Measurements from ENCODE around the gene UTS2B.
"Not testable (repeated sequence)": the region's sequence is repeated elsewhere in the genome, so short reads cannot be mapped to it uniquely, and the experiment has no call there.

UTS2B gene

GRCh38 chr3:191253089-191253799 lies 77.1 kb downstream of the UTS2B start:
- no peaks in the 10 kb centered on the region for H3K9me3 ChIP-seq
- H3K27ac ChIP-seq, result no peak overlapping the region
- peak overlapping the region; percentile 48 for H3K4me2 ChIP-seq
- H4K20me1 ChIP-seq, result no peaks in the 10 kb centered on the region
- H3K27me3 ChIP-seq, result no peaks in the 10 kb centered on the region
- no peak for TF ChIP-seq Cebpa-rat (IDR thresholded peaks at IDR 0.05)
- H3K9ac ChIP-seq, result no peak overlapping the region
- H3K4me1 ChIP-seq, result peaks cover 14% of the 10 kb centered on the region
- H3K4me3 ChIP-seq, result no peak overlapping the region; the same call in 1 of the 2 replicates
- H3K36me3 ChIP-seq, result no peaks in the 10 kb centered on the region

GRCh38 chr3:191246630-191247029 lies 83.7 kb downstream of the UTS2B start:
- Histone ChIP-seq H3K4me3 (no peak overlapping the region), H4K20me1 (no peaks in the 10 kb centered on the region), H3K9ac (no peak overlapping the region), H3K4me2 (no peak overlapping the region; the same call in 1 of the 2 replicates), H3K36me3 (no peaks in the 10 kb centered on the region), H3K9me3 (no peaks in the 10 kb centered on the region), H3K4me1 (peaks cover 14% of the 10 kb centered on the region), H3K27me3 (no peaks in the 10 kb centered on the region), H3K27ac (no peak overlapping the region)
- no peak for TF ChIP-seq Cebpa-rat (IDR thresholded peaks at IDR 0.05)

DNA sequence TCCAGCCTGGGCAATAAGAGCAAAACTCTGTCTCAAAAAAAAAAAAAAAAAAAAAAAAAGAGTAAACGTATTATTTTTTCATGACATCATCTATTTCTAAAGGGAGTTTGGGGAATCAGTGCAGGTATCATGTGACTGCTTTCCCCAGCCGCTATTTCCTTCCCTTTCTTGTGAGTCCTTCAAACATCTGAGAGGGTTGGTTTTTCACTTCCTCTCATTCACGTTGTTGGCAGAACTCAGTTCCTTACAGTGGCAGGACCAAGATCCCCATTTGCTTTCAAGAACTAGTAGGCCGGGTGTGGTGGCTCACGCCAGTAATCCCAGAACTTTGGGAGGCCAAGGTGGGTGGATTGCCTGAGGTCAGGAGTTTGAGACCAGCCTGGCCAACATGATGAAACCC lies 84.3 kb downstream of the UTS2B start:
- H3K27ac ChIP-seq, H3K36me3 ChIP-seq, H3K4me3 ChIP-seq, H3K9me3 ChIP-seq, H3K9ac ChIP-seq, H4K20me1 ChIP-seq, H3K27me3 ChIP-seq: not testable (repeated sequence)
- H3K4me2 ChIP-seq, result peak overlapping the region; percentile 24
- peaks cover 14% of the 10 kb centered on the region for H3K4me1 ChIP-seq

- Histone ChIP-seq H3K9me3 (no peaks in the 10 kb centered on the region), H4K20me1 (no peaks in the 10 kb centered on the region), H3K4me2 (no peak overlapping the region), H3K9ac (no peak overlapping the region), H3K4me3 (no peak overlapping the region), H3K36me3 (no peaks in the 10 kb centered on the region), H3K27ac (no peak overlapping the region), H3K27me3 (no peaks in the 10 kb centered on the region), H3K4me1 (peaks cover 14% of the 10 kb centered on the region)
- no peak for TF ChIP-seq Cebpa-rat (IDR thresholded peaks at IDR 0.05)
These were observed 86.0 kb downstream of the UTS2B start for GRCh38 chr3:191244242-191244867.

DNA sequence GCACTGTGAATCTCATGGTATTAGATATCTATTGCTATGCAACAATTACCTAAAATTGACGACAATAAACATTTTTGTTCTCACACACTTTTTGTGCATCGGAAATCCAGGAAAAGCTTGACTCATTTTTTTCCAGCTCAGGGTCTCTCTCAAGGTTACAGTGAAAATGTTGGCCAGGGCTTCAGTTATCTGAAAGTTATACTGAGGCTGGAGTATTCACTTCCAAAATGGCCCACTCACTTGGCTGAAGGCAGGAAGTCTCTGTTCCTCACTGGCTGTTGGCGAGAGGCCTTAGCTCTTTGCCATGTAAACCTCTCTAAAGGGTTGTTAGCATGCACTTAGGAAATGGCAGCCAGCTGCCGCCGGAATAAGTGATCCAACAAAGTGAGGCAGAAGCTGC lies 89.8 kb downstream of the UTS2B start:
- no peaks in the 10 kb centered on the region for H3K27me3 ChIP-seq
- no peak overlapping the region for H3K4me3 ChIP-seq
- peaks cover 10% of the 10 kb centered on the region for H3K4me1 ChIP-seq
- no peak overlapping the region for H3K9ac ChIP-seq
- no peaks in the 10 kb centered on the region for H3K36me3 ChIP-seq
- no peaks in the 10 kb centered on the region for H4K20me1 ChIP-seq
- H3K27ac ChIP-seq, result no peak overlapping the region
- no peaks in the 10 kb centered on the region for H3K9me3 ChIP-seq
- H3K4me2 ChIP-seq, result no peak overlapping the region
- no peak for TF ChIP-seq Cebpa-rat (IDR thresholded peaks at IDR 0.05)

GRCh38 chr3:191239407-191240031 lies 90.8 kb downstream of the UTS2B start:
- H3K4me2 ChIP-seq, result no peak overlapping the region
- H3K36me3 ChIP-seq, result no peaks in the 10 kb centered on the region
- H3K9me3 ChIP-seq, result no peaks in the 10 kb centered on the region
- no peak overlapping the region for H3K9ac ChIP-seq
- no peaks in the 10 kb centered on the region for H4K20me1 ChIP-seq
- no peak for TF ChIP-seq Cebpa-rat (IDR thresholded peaks at IDR 0.05)
- no peaks in the 10 kb centered on the region for H3K27me3 ChIP-seq
- H3K4me1 ChIP-seq, result peaks cover 12% of the 10 kb centered on the region
- H3K27ac ChIP-seq, result no peak overlapping the region
- H3K4me3 ChIP-seq, result no peak overlapping the region

- Histone ChIP-seq H3K27ac (no peak overlapping the region), H4K20me1 (no peaks in the 10 kb centered on the region), H3K9ac (no peak overlapping the region), H3K4me2 (no peak overlapping the region), H3K9me3 (no peaks in the 10 kb centered on the region), H3K4me1 (peaks cover 12% of the 10 kb centered on the region), H3K36me3 (no peaks in the 10 kb centered on the region), H3K4me3 (no peak overlapping the region), H3K27me3 (no peaks in the 10 kb centered on the region)
- no peak for TF ChIP-seq Cebpa-rat (IDR thresholded peaks at IDR 0.05)
These were observed 92.0 kb downstream of the UTS2B start for GRCh38 chr3:191238321-191238817.

GRCh38 chr3:191237047-191237882 lies 93.1 kb downstream of the UTS2B start:
- no peak overlapping the region for H3K4me2 ChIP-seq
- TF ChIP-seq Cebpa-rat (IDR thresholded peaks at IDR 0.05), result no peak
- H3K27ac ChIP-seq, result no peak overlapping the region
- no peaks in the 10 kb centered on the region for H3K9me3 ChIP-seq
- no peak overlapping the region for H3K4me3 ChIP-seq
- H4K20me1 ChIP-seq, result no peaks in the 10 kb centered on the region
- H3K27me3 ChIP-seq, result no peaks in the 10 kb centered on the region
- no peak overlapping the region for H3K9ac ChIP-seq
- no peaks in the 10 kb centered on the region for H3K36me3 ChIP-seq
- H3K4me1 ChIP-seq, result peaks cover 12% of the 10 kb centered on the region

GRCh38 chr3:191236646-191237045 lies 93.7 kb downstream of the UTS2B start:
- Histone ChIP-seq H3K27me3 (no peaks in the 10 kb centered on the region), H3K4me1 (peaks cover 12% of the 10 kb centered on the region), H3K27ac (no peak overlapping the region), H3K4me3 (no peak overlapping the region), H4K20me1 (no peaks in the 10 kb centered on the region), H3K9ac (no peak overlapping the region), H3K36me3 (no peaks in the 10 kb centered on the region), H3K4me2 (no peak overlapping the region), H3K9me3 (no peaks in the 10 kb centered on the region)
- no peak for TF ChIP-seq Cebpa-rat (IDR thresholded peaks at IDR 0.05)
